B cell (primary cell): ENCODE measurements around the gene NKX1-2. TPM values are rescaled to one million over a fixed set of nuclear protein-coding genes. Genes with fewer than 3 reads are reported as not detected.

Source experiments
- ATAC-seq: fragments of 200-7000 bp; cut with Tn5 transposase; one replicate; pipeline ENCODE4 v1.10.0; 2021; ENCODE audit warnings: low read depth, mild to moderate bottlenecking, moderate number of reproducible peaks, moderate library complexity
- CTCF ChIA-PET: fragments of 350-600 bp; sonication (Branson Sonifier 250); formaldehyde crosslinking; loops from one replicate; lab custom pipeline; 2021; ENCODE audit warnings: antibody characterized with exemption, inconsistent platforms; lab: Charles Lee
- POLR2A ChIA-PET: fragments of 350-600 bp; sonication (Branson Sonifier 250); formaldehyde crosslinking; loops from one replicate; lab custom pipeline; 2021; ENCODE audit warnings: antibody characterized with exemption; lab: Charles Lee
- DNase-seq: peaks from one replicate; pipeline ENCODE4 v3.0.0; 2013
- H2AFZ ChIP-seq: 2 replicates; pipeline ENCODE4 v1.6.1; 2012; ENCODE audit warnings: mild to moderate bottlenecking, low read depth, low read length; ENCODE audit not compliant: insufficient read depth, poor library complexity, severe bottlenecking
- H3K27ac ChIP-seq, 2 donors: 1 replicate in 1 of 2; 2 replicates in 1 of 2; pipeline ENCODE4 v1.5.1; 2012 to 2013; ENCODE audit warnings: low read length in 2 of 2, mild to moderate bottlenecking in 2 of 2, moderate library complexity in 1 of 2
- H3K27me3 ChIP-seq, 4 experiments: fragments of 200-600 bp in 1 of 4; sonication (generic) in 1 of 4; replicated peaks in 1 of 4; 1 replicate in 2 of 4; 2 replicates in 2 of 4; pipeline versions ENCODE4 v1.6.1 to v1.7.0; 2013 to 2016; ENCODE audit warnings: low read length in 3 of 4, mild to moderate bottlenecking in 2 of 4, mixed read lengths in 1 of 4, moderate library complexity in 1 of 4; ENCODE audit not compliant: insufficient read depth in 4 of 4, control insufficient read depth in 3 of 4; ENCODE audit errors: control extremely low read depth in 1 of 4
- H3K36me3 ChIP-seq, 2 experiments: replicated peaks in 1 of 2; 1 replicate in 1 of 2; 2 replicates in 1 of 2; pipeline versions ENCODE4 v1.6.1 to v1.7.1; 2013; ENCODE audit warnings: low read length in 1 of 2; ENCODE audit not compliant: insufficient read depth in 2 of 2, control insufficient read depth in 1 of 2; ENCODE audit errors: control extremely low read depth in 1 of 2, extremely low read depth in 1 of 2
- H3K4me1 ChIP-seq, 2 donors: fragments of 200-600 bp in 1 of 2; sonication (generic) in 1 of 2; 1 replicate in 1 of 2; 2 replicates in 1 of 2; pipeline versions ENCODE4 v1.5.1 to v1.6.1; 2013 to 2017; ENCODE audit warnings: low read length in 2 of 2; ENCODE audit not compliant: control insufficient read depth in 2 of 2, insufficient read depth in 2 of 2
- H3K4me2 ChIP-seq: replicated peaks from 2 replicates; pipeline ENCODE3; 2012; ENCODE audit warnings: mild to moderate bottlenecking, low read depth, low read length; ENCODE audit not compliant: poor library complexity, severe bottlenecking
- H3K4me3 ChIP-seq, 5 experiments: fragments of 200-600 bp in 1 of 5; sonication (generic) in 1 of 5; 1 replicate in 3 of 5; 2 replicates in 2 of 5; pipeline versions ENCODE4 v1.5.1 to v1.7.0; 2011 to 2016; ENCODE audit warnings: low read length in 4 of 5, mild to moderate bottlenecking in 4 of 5, low read depth in 2 of 5, control low read depth in 1 of 5, moderate library complexity in 1 of 5; ENCODE audit not compliant: insufficient read depth in 1 of 5; ENCODE audit errors: control extremely low read depth in 1 of 5, extremely low read depth in 1 of 5
- H3K79me2 ChIP-seq: fragments of 200-600 bp; sonication (generic); one replicate; pipeline ENCODE4 v1.6.0; 2016; ENCODE audit warnings: low read length; ENCODE audit not compliant: control insufficient read depth, insufficient read depth
- H3K9ac ChIP-seq: fragments of 200-600 bp; sonication (generic); 2 replicates; pipeline ENCODE4 v1.6.1; 2017; ENCODE audit warnings: mild to moderate bottlenecking, low read length, moderate library complexity
- H3K9me3 ChIP-seq, 3 donors: one replicate each; pipeline versions ENCODE4 v1.6.1 to v1.7.1; 2013; ENCODE audit warnings: low read length in 2 of 3; ENCODE audit not compliant: control insufficient read depth in 2 of 3, insufficient read depth in 1 of 3; ENCODE audit errors: control extremely low read depth in 1 of 3
- H4K20me1 ChIP-seq: 2 replicates; pipeline ENCODE4 v1.6.0; 2012; ENCODE audit warnings: mild to moderate bottlenecking, low read length; ENCODE audit not compliant: insufficient read depth, control insufficient read depth, poor library complexity, severe bottlenecking
- H3K27ac Mint-ChIP-seq: one replicate; pipeline ENCODE4 v1.8.0; 2021; ENCODE audit warnings: mixed read lengths
- H3K27me3 Mint-ChIP-seq: one replicate; pipeline ENCODE4 v1.8.0; 2021; ENCODE audit warnings: mixed read lengths
- H3K4me1 Mint-ChIP-seq: one replicate; pipeline ENCODE4 v1.8.0; 2021; ENCODE audit warnings: mixed read lengths
- H3K4me3 Mint-ChIP-seq: one replicate; pipeline ENCODE4 v1.8.0; 2021; ENCODE audit warnings: mixed read lengths
- H3K9me3 Mint-ChIP-seq: one replicate; pipeline ENCODE4 v1.8.0; 2022; ENCODE audit warnings: mixed read lengths; ENCODE audit not compliant: insufficient read depth
- EZH2 ChIP-seq: IDR thresholded peaks from 2 replicates; pipeline ENCODE4 v1.6.1; 2012; ENCODE audit warnings: borderline replicate concordance, low read depth, mild to moderate bottlenecking, moderate library complexity, low read length; ENCODE audit not compliant: insufficient read depth, poor library complexity, severe bottlenecking
- WGBS: methylation state at CpG from one replicate; pipeline ENCODE4 v1.1.5; 2013; ENCODE audit warnings: missing lambda C conversion rate; ENCODE audit not compliant: insufficient coverage; 5-methylcytosine and 5-hydroxymethylcytosine counted together
- intact Hi-C: fragments of 100-400 bp; cut with micrococcal nuclease; formaldehyde crosslinking; loops from one replicate; pipeline ENCODE4 v1.10.0; 2022
- polyA plus RNA-seq: library from polyadenylated mRNA; depleted of rRNA; stranded (reverse); fragments of >200 nt; gene quantifications from 2 replicates; pipeline ENCODE4 v1.2.3, GENCODE V29; 2012
- total RNA-seq, 2 donors: library from RNA; stranded (reverse); fragments of 120-200 nt in 1 of 2; gene quantifications; 1 replicate in 1 of 2; 2 replicates in 1 of 2; pipeline versions ENCODE4 v1.2.3 to v1.2.4, GENCODE V29; 2013 to 2022
- TF ChIP-seq, protein P1 (sequence below): fragments of 200-600 bp; IDR thresholded peaks from one replicate; pipeline ENCODE4 v1.8.0; 2022; ENCODE audit warnings: antibody characterized with exemption, mild to moderate bottlenecking

Gene NKX1-2
- total and polyA plus RNA-seq, 2 donors (not counting 1 experiment from before 2014, with no cell fraction given), result not detected

DNA sequence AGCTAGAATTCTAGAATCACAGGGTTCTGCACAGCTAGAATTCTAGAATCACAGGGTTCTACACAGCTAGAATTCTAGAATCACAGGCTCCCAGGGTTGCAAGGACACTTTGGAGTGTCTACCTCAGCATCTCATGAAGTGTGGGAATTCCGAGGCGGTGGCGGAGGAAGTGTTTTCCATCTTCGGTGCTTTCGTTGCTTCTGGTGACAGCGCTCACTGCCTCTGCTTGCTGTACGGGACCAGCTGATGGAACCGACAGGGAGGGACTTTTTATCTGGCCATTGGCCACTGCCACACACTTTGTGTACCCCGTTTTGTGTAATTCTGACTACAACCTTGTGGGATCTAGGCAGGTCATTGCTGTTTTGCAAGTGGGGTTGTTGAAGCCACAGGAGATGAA lies 41.3 kb upstream of the NKX1-2 start:
- ChIA-PET POLR2A (no interaction called here), CTCF (no interaction called here)
- Histone ChIP-seq H3K4me1 (no peaks in the 10 kb centered on the region), H3K79me2 (no peaks in the 10 kb centered on the region), H3K4me2 (no peak overlapping the region), H4K20me1 (no peaks in the 10 kb centered on the region), H3K9ac (no peak overlapping the region), H3K9me3 (peaks cover 0 to 10% (median 6%) of the 10 kb centered on the region in 3 donors), H2AFZ (no peak overlapping the region), H3K36me3 (peaks cover 5 to 13% of the 10 kb centered on the region in 2 experiments), H3K27ac (no peak overlapping the region), H3K4me3 (no peak overlapping the region), H3K27me3 (peaks cover 0 to 3% (median 0%) of the 10 kb centered on the region in 4 experiments)
- Mint-ChIP-seq H3K4me1 (peaks cover 1% of the 10 kb centered on the region), H3K27ac (no peak overlapping the region), H3K4me3 (no peak overlapping the region), H3K27me3 (no peaks in the 10 kb centered on the region), H3K9me3 (no peaks in the 10 kb centered on the region)
- 98% methylated on average over 9 of the region's 9 CpGs for WGBS
- ATAC-seq (no peak), DNase-seq (no peak)
- intact Hi-C loops, result no loop called here
- TF ChIP-seq EZH2, result no peak
- TF ChIP-seq, protein P1, sequence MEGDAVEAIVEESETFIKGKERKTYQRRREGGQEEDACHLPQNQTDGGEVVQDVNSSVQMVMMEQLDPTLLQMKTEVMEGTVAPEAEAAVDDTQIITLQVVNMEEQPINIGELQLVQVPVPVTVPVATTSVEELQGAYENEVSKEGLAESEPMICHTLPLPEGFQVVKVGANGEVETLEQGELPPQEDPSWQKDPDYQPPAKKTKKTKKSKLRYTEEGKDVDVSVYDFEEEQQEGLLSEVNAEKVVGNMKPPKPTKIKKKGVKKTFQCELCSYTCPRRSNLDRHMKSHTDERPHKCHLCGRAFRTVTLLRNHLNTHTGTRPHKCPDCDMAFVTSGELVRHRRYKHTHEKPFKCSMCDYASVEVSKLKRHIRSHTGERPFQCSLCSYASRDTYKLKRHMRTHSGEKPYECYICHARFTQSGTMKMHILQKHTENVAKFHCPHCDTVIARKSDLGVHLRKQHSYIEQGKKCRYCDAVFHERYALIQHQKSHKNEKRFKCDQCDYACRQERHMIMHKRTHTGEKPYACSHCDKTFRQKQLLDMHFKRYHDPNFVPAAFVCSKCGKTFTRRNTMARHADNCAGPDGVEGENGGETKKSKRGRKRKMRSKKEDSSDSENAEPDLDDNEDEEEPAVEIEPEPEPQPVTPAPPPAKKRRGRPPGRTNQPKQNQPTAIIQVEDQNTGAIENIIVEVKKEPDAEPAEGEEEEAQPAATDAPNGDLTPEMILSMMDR, result no peak

DNA sequence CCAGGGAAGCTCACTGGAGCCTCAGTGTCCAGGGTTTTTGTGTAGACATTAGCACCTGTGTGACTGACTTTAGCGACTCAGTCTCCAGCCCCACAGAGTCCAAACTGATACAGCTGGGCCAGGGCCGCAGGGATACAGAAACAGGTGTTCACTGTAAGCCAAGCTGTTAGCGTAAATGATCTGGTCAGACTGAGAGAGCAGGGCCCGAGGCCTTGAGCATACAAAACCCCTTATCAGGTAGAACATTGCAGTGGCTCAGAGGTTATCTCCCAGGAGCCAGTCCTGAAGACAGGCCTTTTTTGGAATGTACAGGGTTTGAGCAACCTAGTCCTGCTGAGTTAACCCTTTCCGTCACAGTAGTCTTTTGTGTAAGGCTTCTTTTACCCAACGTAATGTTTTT lies 36.8 kb upstream of the NKX1-2 start:
- ATAC-seq, result no peak
- WGBS, result 100% methylated on average over 4 of the region's 6 CpGs
- intact Hi-C loops, result no loop called here

More for the DNA sequence above, 36.8 kb upstream of the NKX1-2 start:
- no peaks in the 10 kb centered on the region for H3K9me3 Mint-ChIP-seq
- DNase-seq, result no peak
- no peaks in the 10 kb centered on the region for H3K4me1 ChIP-seq
- no peak overlapping the region for H3K9ac ChIP-seq
- peaks cover 0 to 10% (median 6%) of the 10 kb centered on the region in 3 donors for H3K9me3 ChIP-seq
- H3K4me2 ChIP-seq, result no peak overlapping the region
- H2AFZ ChIP-seq, result no peak overlapping the region
- H3K27ac Mint-ChIP-seq, result no peak overlapping the region
- ChIA-PET CTCF (no interaction called here), POLR2A (interaction anchor here (0.7 kb wide), 1 partner anchor 61 kb away, joined by 4 read pairs; no protein-coding TSS in a partner anchor)
- H3K27ac ChIP-seq, result no peak overlapping the region
- H3K27me3 Mint-ChIP-seq, result no peaks in the 10 kb centered on the region
- H3K4me3 ChIP-seq, result no peak overlapping the region
- no peak for TF ChIP-seq EZH2
- TF ChIP-seq, protein P1, result no peak
- H3K27me3 ChIP-seq, result no peaks in the 10 kb centered on the region
- no peaks in the 10 kb centered on the region for H3K79me2 ChIP-seq
- H3K36me3 ChIP-seq, result peaks cover 5 to 13% of the 10 kb centered on the region in 2 experiments
- no peak overlapping the region for H3K4me3 Mint-ChIP-seq
- H4K20me1 ChIP-seq, result no peaks in the 10 kb centered on the region
- H3K4me1 Mint-ChIP-seq, result no peaks in the 10 kb centered on the region
